ENCODE results near the gene AFAP1.

AFAP1 gene

GRCh38 chr4:7819446-7819845 is 120.2 kb downstream of the AFAP1 start:
- no peak for DNase-seq (ENCODE audit: low read depth)

DNA sequence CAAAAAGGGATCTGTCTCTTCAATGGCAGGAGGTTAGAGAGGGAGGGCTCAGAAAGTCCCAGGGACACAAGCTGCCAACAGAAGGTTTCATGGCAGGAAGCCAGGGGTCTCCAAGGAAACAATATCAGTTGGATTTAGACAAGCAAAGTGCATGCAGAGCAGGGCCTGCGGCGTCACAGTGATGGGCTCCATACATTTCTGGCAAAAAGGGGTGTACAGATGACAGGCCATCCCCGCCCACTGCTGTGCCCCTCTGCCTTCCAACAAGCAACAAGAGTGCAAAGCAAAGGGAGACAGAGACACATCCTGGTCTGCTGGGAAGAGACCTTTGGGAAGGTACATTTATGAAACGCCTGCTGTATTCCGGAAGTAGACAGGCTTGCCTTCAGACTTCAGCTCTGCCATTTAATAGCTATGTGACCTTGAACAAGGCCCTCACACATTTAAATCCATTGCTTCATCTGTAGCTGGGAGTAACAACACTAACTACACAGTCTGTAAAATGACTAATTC is 121.2 kb downstream of the AFAP1 start:
- no peak for DNase-seq (ENCODE audit: low read depth)

GRCh38 chr4:7817877-7818398 is 121.7 kb downstream of the AFAP1 start:
- no peak for DNase-seq (ENCODE audit: low read depth)

GRCh38 chr4:7816771-7817170 is 122.9 kb downstream of the AFAP1 start:
- no peak for DNase-seq (ENCODE audit: low read depth)

DNA sequence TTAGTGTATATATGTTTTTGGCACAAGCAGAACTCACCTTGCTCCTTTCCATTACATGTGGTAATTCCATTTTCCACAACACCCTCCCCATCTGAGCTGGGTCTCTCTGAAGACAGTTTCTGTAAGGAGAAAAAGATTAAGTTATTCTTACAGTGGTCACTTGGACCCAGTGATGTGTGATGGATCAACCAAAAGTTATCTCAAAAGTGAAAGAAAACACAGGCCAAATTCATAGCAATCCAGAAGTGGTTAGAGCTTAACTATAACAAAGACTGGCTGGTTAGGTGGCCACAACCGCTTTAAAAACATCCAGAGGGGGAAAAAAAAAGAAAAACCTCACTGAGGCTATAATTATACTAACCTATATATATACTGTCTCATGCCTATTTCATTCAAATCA is 123.7 kb downstream of the AFAP1 start:
- DNase-seq (ENCODE audit: low read depth) = no peak

GRCh38 chr4:7815562-7815961 is 124.1 kb downstream of the AFAP1 start:
- DNase-seq (ENCODE audit: low read depth) = no peak

GRCh38 chr4:7814451-7814850 is 125.2 kb downstream of the AFAP1 start:
- no peak for DNase-seq (ENCODE audit: low read depth)

DNA sequence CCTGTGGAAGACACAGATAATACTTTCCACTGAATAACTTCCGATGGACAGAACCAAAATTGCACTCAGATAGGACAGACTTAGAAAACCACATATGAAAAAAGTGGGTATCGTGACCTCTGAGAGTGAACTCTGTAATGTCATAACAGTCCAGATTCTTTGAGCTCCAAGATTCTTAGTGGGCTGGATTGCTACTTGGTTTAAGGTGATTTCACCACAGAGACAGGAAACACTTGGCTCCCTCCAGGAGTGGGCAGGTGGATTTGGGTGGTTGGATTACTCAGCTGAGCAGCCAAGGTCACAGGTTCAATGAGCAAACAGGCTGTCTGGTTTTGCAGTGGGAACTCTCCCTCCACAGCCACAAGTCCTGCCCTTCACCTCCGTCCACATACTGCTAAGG is 126.0 kb downstream of the AFAP1 start:
- DNase-seq (ENCODE audit: low read depth) = no peak

DNA sequence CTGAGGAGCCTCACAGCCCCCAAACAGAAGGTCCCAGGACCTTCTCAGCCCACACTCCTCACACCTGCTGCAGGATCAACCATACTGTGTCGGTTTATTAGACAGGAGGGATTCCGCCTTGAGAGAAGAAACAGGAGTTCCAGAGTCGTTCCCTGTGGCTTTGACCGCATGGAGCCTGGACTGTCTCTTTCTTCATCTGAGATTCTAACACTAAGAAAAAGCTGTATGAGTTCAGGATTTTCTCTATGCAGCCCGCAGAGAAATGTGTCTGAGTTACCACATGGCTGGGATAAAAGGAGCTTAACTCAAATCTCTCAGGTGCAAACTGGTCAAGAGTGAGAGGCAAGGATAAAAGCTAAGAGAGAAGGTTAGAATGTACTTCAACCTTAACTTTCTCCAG is 126.7 kb downstream of the AFAP1 start:
- DNase-seq (ENCODE audit: low read depth) = no peak

- DNase-seq (ENCODE audit: low read depth) = no peak
Observed at GRCh38 chr4:7812231-7812857, 127.3 kb downstream of the AFAP1 start.

DNA sequence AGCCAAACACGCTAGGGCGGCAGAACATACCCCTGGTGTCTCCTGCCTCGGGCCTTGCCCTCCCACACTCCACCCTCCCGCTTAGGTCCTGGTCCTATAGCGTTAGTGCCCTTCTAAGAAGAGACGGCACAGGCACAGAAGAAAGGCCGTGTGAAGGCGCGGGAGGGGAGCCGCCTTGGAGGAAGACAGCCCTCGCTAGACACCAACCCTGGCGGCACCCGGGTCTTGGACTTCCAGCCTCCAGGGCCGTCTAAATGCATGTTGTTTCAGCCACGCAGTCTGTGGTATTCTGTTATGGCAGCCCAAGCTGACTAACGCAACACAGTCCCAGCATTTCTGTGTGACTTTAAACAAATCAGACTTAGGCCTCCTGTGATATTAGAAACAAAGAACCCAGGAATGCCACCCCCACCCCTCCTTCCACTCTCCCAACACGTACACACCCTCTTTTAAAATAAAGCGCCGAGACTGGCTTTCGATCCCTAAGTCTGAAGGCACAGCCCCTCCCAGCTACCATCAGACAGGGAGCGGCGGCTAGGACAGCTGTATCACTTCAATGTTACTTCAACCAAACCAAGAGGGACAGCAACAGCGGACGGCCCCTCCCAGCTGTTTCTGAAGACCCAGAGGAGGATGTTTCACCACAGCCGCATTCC is 128.0 kb downstream of the AFAP1 start:
- DNase-seq (ENCODE audit: low read depth) = no peak

- no peak for DNase-seq (ENCODE audit: low read depth)
Observed at GRCh38 chr4:7810783-7811535, 128.7 kb downstream of the AFAP1 start.

- DNase-seq (ENCODE audit: low read depth) = no peak
Observed at GRCh38 chr4:7808752-7809151, 130.9 kb downstream of the AFAP1 start.

GRCh38 chr4:7808181-7808580 is 131.5 kb downstream of the AFAP1 start:
- no peak for DNase-seq (ENCODE audit: low read depth)

GRCh38 chr4:7807351-7807921 is 132.2 kb downstream of the AFAP1 start:
- DNase-seq (ENCODE audit: low read depth) = no peak

- no peak for DNase-seq (ENCODE audit: low read depth)
Observed at GRCh38 chr4:7806338-7807090, 133.1 kb downstream of the AFAP1 start.

GRCh38 chr4:7805533-7806337 is 133.9 kb downstream of the AFAP1 start:
- DNase-seq (ENCODE audit: low read depth) = no peak

DNA sequence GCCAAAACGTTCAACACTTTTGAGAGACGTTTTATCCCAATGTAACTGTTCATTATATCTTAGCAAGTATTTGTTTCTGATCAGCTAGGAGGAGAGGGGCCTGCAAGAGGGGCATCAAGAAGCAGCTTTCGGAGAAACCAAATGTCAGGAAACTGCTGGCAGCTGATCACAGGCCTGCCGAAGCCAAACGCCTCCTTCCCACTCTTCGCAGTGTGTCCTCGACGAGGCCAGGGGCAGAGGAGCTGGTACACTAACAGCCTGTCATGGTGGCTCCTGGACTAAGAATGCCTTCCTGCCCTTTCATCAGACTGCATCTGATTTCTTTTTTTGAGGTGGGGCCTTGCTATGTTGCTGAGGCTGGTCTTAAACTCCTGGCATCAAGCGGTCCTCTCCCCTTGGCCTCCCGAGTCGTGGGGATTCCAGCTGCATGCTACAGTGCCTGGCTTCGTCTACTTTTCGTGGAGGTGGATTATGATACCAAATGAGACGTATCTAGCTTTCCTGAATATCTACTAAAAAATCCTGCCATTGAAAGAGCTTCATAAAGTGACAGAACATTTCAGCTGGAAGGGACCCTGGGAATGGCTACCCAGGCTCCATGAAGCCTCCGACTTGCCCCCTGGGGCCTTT is 134.8 kb downstream of the AFAP1 start:
- no peak for DNase-seq (ENCODE audit: low read depth)

DNA sequence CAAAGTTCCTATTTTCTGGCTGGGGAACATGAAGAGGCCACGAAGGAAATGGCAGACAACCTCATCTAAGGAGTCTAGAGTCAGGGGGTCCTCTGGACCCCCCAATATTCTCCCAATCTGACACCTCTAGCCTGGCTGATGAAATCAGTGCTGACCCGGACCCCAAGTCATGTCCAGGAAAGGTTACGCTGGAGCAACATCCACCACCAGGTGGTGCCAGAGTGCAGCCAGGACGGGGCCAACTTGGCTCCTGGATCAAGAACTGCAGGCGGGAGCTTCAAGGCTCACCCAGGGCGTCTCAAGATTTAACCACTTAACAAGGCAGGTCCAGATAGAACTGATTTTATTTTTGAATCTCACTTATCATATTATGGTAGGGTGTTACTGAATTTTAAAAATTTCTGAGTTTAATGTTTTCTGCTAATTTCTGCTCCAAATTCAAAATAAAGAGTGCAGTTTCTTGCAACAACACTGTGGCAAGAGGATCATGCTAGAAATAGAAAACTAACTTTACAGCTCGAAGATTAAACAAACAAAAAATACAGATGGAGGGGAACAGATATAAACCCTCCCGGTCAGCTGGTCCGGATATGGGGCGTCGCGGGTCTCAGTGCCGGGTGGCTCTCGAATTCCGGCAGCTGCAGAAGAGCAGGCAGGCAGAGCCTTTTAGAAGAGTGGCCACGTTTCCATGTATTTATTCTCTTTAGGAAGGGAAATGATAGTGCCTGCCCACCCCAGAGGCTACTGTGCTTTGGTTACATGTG is 135.5 kb downstream of the AFAP1 start:
- peak; percentile 67 for DNase-seq (ENCODE audit: low read depth)

DNA sequence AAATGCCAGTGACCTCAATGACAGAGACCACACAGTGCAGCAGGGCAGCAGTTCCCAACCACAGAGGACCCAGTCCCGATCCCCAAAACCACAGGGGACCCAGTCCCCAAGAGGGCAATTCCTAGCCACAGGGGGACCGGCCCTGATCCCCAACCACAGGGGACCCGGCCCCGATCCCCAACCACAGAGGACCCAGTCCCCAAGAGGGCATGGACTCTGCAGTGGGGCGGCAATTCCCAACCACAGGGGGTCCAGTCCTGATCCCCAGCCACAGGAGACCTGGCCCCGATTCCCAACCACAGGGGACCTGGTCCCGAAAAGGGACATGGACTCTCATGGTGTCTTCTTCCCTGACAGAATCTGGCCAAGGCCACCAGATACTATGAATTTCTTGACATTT is 136.3 kb downstream of the AFAP1 start:
- no peak for DNase-seq (ENCODE audit: low read depth)
